ENCODE results near the gene PZP.
"Not testable (repeated sequence)": the region's sequence is repeated elsewhere in the genome, so short reads cannot be mapped to it uniquely, and the experiment has no call there.

PZP gene

DNA sequence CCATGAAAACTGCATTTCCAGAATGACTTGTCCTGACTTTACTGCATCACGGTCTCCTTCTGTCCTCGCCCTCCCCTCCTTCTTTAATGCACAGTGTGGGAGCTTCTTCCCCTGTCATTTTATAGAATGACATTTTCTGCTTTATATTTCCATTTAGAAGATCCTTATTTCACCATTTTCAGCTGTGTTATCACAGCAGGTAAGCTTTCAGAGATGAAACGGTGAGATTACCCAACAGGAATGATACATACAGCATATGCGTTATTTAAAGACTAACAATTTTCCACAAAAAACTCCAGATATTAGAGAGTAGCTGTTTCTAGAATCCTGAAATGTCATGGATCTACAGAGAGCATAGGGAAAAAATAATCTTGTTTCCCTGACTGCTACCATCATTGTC lies 27.3 kb upstream of the PZP start:
- no peaks in the 10 kb centered on the region for H4K20me1 ChIP-seq (ENCODE audit: low read depth, low read length)
- H3K27me3 ChIP-seq (ENCODE audit: low read length): no peaks in the 10 kb centered on the region
- no peak for TF ChIP-seq CTCF (IDR thresholded peaks at IDR 0.05; ENCODE audit: insufficient read depth, low read length, poor library complexity, severe bottlenecking)
- TF ChIP-seq EZH2phosphoT487 (conservative IDR thresholded peaks at IDR 0.05; ENCODE audit: low read length): no peak
- H3F3A ChIP-seq (ENCODE audit: insufficient read depth): no peaks in the 10 kb centered on the region
- no peak overlapping the region for H3K27ac ChIP-seq (ENCODE audit: low read depth, low read length)
- H3K36me3 ChIP-seq (ENCODE audit: low read length): no peaks in the 10 kb centered on the region
- H3K9ac ChIP-seq (ENCODE audit: low read length): no peak overlapping the region
- H3K4me2 ChIP-seq (ENCODE audit: low read depth, low read length, poor library complexity, severe bottlenecking): no peak overlapping the region
- H3K9me2 ChIP-seq (replicated peaks; ENCODE audit: insufficient read depth, low read length): no peaks in the 10 kb centered on the region
- H3K4me3 ChIP-seq (ENCODE audit: insufficient read depth, low read length, poor library complexity, severe bottlenecking): no peak overlapping the region
- no peaks in the 10 kb centered on the region for H3K79me2 ChIP-seq (ENCODE audit: insufficient read depth, low read length)
- H2AFZ ChIP-seq (ENCODE audit: low read depth, low read length, severe bottlenecking): no peak overlapping the region
- no peaks in the 10 kb centered on the region for H3K9me3 ChIP-seq (ENCODE audit: insufficient read depth, low read length)

DNA sequence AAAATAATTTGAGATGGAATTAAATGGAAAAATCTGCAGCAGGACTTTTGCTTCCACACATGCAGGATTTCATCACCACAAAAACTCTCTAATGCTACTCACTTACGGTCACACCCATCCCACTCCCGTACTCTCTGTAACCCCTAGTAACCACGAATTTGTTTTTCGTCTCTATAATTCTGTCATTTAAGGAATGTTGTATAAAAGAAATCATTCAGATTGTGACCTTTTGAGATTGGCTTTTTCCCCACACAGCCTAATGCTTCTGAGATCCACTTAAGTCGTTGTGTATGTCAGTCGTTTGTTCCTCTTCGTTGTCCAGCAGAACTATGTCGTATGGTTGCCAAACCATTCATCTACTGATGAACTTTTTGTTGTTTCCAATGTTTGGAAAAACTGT lies 19.8 kb upstream of the PZP start:
- Histone ChIP-seq H3K4me2 (ENCODE audit: low read depth, low read length, poor library complexity, severe bottlenecking) (no peak overlapping the region), H3K36me3 (ENCODE audit: low read length) (no peaks in the 10 kb centered on the region), H3F3A (ENCODE audit: insufficient read depth) (no peaks in the 10 kb centered on the region), H3K27ac (ENCODE audit: low read depth, low read length) (no peak overlapping the region), H3K4me3 (ENCODE audit: insufficient read depth, low read length, poor library complexity, severe bottlenecking) (no peak overlapping the region), H3K9me2 (replicated peaks; ENCODE audit: insufficient read depth, low read length) (no peaks in the 10 kb centered on the region), H4K20me1 (ENCODE audit: low read depth, low read length) (no peaks in the 10 kb centered on the region), H3K9me3 (ENCODE audit: insufficient read depth, low read length) (no peaks in the 10 kb centered on the region), H3K79me2 (ENCODE audit: insufficient read depth, low read length) (no peaks in the 10 kb centered on the region), H3K27me3 (ENCODE audit: low read length) (no peaks in the 10 kb centered on the region), H2AFZ (ENCODE audit: low read depth, low read length, severe bottlenecking) (no peak overlapping the region), H3K9ac (ENCODE audit: low read length) (no peak overlapping the region)
- no peak for TF ChIP-seq EZH2phosphoT487 (conservative IDR thresholded peaks at IDR 0.05; ENCODE audit: low read length)
- TF ChIP-seq CTCF (IDR thresholded peaks at IDR 0.05; ENCODE audit: insufficient read depth, low read length, poor library complexity, severe bottlenecking): no peak

- H3K9ac ChIP-seq (ENCODE audit: low read length): no peak overlapping the region
- H3K79me2 ChIP-seq (ENCODE audit: insufficient read depth, low read length): no peaks in the 10 kb centered on the region
- no peaks in the 10 kb centered on the region for H4K20me1 ChIP-seq (ENCODE audit: low read depth, low read length)
- H3K4me3 ChIP-seq (ENCODE audit: insufficient read depth, low read length, poor library complexity, severe bottlenecking): no peak overlapping the region
- no peaks in the 10 kb centered on the region for H3F3A ChIP-seq (ENCODE audit: insufficient read depth)
- no peak overlapping the region for H3K27ac ChIP-seq (ENCODE audit: low read depth, low read length)
- H2AFZ ChIP-seq (ENCODE audit: low read depth, low read length, severe bottlenecking): no peak overlapping the region
- no peaks in the 10 kb centered on the region for H3K27me3 ChIP-seq (ENCODE audit: low read length)
- TF ChIP-seq CTCF (IDR thresholded peaks at IDR 0.05; ENCODE audit: insufficient read depth, low read length, poor library complexity, severe bottlenecking) (no peak), EZH2phosphoT487 (conservative IDR thresholded peaks at IDR 0.05; ENCODE audit: low read length) (no peak)
- no peak overlapping the region for H3K4me2 ChIP-seq (ENCODE audit: low read depth, low read length, poor library complexity, severe bottlenecking)
- no peaks in the 10 kb centered on the region for H3K36me3 ChIP-seq (ENCODE audit: low read length)
- no peaks in the 10 kb centered on the region for H3K9me3 ChIP-seq (ENCODE audit: insufficient read depth, low read length)
- H3K9me2 ChIP-seq (replicated peaks; ENCODE audit: insufficient read depth, low read length): no peaks in the 10 kb centered on the region
These were observed 15.6 kb upstream of the PZP start for GRCh38 chr12:9223830-9224229.

GRCh38 chr12:9221483-9221882 lies 13.3 kb upstream of the PZP start:
- H3K27me3 ChIP-seq (ENCODE audit: low read length): no peaks in the 10 kb centered on the region
- H3K4me2 ChIP-seq (ENCODE audit: low read depth, low read length, poor library complexity, severe bottlenecking): no peak overlapping the region
- no peaks in the 10 kb centered on the region for H4K20me1 ChIP-seq (ENCODE audit: low read depth, low read length)
- H3K9me3 ChIP-seq (ENCODE audit: insufficient read depth, low read length): no peaks in the 10 kb centered on the region
- no peak overlapping the region for H3K27ac ChIP-seq (ENCODE audit: low read depth, low read length)
- no peak overlapping the region for H2AFZ ChIP-seq (ENCODE audit: low read depth, low read length, severe bottlenecking)
- no peaks in the 10 kb centered on the region for H3K36me3 ChIP-seq (ENCODE audit: low read length)
- no peak for TF ChIP-seq EZH2phosphoT487 (conservative IDR thresholded peaks at IDR 0.05; ENCODE audit: low read length)
- TF ChIP-seq CTCF (IDR thresholded peaks at IDR 0.05; ENCODE audit: insufficient read depth, low read length, poor library complexity, severe bottlenecking): no peak
- H3K9me2 ChIP-seq (replicated peaks; ENCODE audit: insufficient read depth, low read length): no peaks in the 10 kb centered on the region
- H3F3A ChIP-seq (ENCODE audit: insufficient read depth): no peaks in the 10 kb centered on the region
- H3K9ac ChIP-seq (ENCODE audit: low read length): no peak overlapping the region
- H3K79me2 ChIP-seq (ENCODE audit: insufficient read depth, low read length): no peaks in the 10 kb centered on the region
- H3K4me3 ChIP-seq (ENCODE audit: insufficient read depth, low read length, poor library complexity, severe bottlenecking): no peak overlapping the region

DNA sequence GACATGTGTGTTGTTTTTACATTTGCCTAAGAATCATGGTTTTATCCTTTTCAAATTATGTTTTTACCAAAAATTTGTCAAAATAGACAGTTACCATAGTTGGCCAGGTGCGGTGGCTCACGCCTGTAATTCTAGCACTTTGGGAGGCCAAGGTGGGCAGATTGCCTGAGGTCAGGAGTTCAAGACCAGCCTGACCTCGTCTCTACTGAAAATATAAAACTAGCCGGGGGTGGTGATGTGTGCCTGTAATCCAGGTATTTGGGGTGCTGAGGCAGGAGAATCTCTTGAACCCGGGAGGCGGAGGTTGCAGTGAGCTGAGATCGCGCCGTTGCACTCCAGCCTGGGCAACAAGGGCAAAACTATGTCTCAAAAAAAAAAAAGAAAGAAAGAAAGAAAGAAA lies 12.8 kb upstream of the PZP start:
- not testable (repeated sequence) for H3K79me2 ChIP-seq (ENCODE audit: insufficient read depth, low read length); H3K9me2 ChIP-seq (replicated peaks; ENCODE audit: insufficient read depth, low read length); H3F3A ChIP-seq (ENCODE audit: insufficient read depth); H3K27ac ChIP-seq (ENCODE audit: low read depth, low read length); H3K36me3 ChIP-seq (ENCODE audit: low read length); H2AFZ ChIP-seq (ENCODE audit: low read depth, low read length, severe bottlenecking); H3K4me2 ChIP-seq (ENCODE audit: low read depth, low read length, poor library complexity, severe bottlenecking); H3K27me3 ChIP-seq (ENCODE audit: low read length); H4K20me1 ChIP-seq (ENCODE audit: low read depth, low read length); H3K9me3 ChIP-seq (ENCODE audit: insufficient read depth, low read length); H3K4me3 ChIP-seq (ENCODE audit: insufficient read depth, low read length, poor library complexity, severe bottlenecking); H3K9ac ChIP-seq (ENCODE audit: low read length)
